IPS-15b (cell line): Measurements from ENCODE around the gene CNTNAP2.

ENCODE experiments used
- H3K27me3 ChIP-seq: one replicate; pipeline ENCODE4 v1.6.1; 2013; ENCODE audit warnings: low read length; ENCODE audit not compliant: control insufficient read depth, insufficient read depth
- H3K36me3 ChIP-seq: one replicate; pipeline ENCODE4 v1.6.1; 2013; ENCODE audit warnings: low read length; ENCODE audit not compliant: control insufficient read depth, insufficient read depth
- H3K4me1 ChIP-seq: one replicate; pipeline ENCODE4 v1.6.1; 2013; ENCODE audit warnings: mild to moderate bottlenecking, low read length; ENCODE audit not compliant: control insufficient read depth, insufficient read depth
- H3K4me3 ChIP-seq: one replicate; pipeline ENCODE4 v1.5.1; 2013; ENCODE audit warnings: low read depth, low read length
- H3K9ac ChIP-seq: one replicate; pipeline ENCODE4 v1.6.1; 2013; ENCODE audit warnings: low read depth, mild to moderate bottlenecking, low read length
- H3K9me3 ChIP-seq: one replicate; pipeline ENCODE4 v1.6.1; 2013; ENCODE audit warnings: mild to moderate bottlenecking, low read length; ENCODE audit not compliant: control insufficient read depth, insufficient read depth

The CNTNAP2 gene

DNA sequence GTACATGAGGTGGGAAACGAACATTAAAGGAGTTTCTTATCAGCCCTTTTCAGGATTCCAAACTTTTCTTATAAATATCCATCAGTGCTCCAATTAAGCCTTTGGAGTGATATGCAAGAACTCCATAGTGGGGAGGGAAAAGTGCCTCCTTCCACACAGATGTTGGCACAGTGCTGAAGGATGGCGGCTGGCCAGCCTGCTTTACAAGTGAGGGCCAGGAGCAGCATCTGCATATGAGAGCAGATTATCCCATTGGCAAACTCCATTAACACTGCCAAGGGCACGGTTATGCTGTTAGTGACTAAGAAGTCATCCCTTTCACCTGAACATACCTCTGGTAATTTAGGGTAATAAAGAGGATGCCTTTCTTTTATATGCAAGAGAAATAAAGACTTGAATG lies 543.1 kb downstream of the CNTNAP2 start:
- H3K9ac ChIP-seq = no peak overlapping the region
- no peaks in the 10 kb centered on the region for H3K27me3 ChIP-seq
- H3K36me3 ChIP-seq = no peaks in the 10 kb centered on the region
- no peaks in the 10 kb centered on the region for H3K4me1 ChIP-seq
- H3K4me3 ChIP-seq = no peak overlapping the region
- no peaks in the 10 kb centered on the region for H3K9me3 ChIP-seq

DNA sequence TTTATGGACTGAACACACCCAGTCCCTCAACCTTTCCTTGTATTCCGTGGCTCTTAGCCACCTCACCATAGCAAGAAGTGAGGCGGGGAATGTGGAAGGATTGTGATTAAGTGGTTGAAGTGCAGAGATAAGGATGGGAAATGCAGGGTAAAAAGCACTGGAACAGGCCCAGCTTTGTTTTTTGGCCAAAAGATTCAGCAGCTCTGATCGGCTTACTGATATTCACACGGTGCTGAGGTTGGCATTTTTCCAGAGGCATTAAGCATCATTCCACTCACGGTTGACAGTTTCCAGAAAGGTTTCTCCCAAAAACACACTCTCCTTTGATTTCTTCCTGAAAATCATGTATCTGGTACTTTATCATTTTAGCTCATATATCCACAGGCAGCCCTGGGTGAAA lies 544.2 kb downstream of the CNTNAP2 start:
- H3K9ac ChIP-seq = no peak overlapping the region
- no peaks in the 10 kb centered on the region for H3K9me3 ChIP-seq
- no peaks in the 10 kb centered on the region for H3K36me3 ChIP-seq
- H3K4me1 ChIP-seq = no peaks in the 10 kb centered on the region
- H3K4me3 ChIP-seq = no peak overlapping the region
- H3K27me3 ChIP-seq = no peaks in the 10 kb centered on the region

DNA sequence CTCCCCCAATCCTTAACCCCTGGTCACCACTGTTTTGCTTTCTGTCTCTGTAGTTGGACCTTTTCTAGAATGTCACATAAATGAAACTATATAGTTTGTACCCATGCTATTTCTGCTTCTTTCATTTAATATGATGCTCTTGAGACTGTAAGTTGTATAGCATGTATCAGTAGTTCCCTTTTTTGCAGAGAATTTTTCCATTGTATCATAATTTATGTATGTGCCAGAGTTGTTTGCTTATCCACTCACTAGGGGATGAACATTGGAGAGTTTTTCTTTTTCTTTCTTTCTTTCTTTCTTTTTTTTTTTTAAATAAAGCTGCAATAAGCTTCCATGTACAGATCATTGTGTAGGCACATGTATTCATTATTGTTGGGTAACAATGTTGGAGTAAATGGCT lies 544.8 kb downstream of the CNTNAP2 start:
- Histone ChIP-seq H3K36me3 (no peaks in the 10 kb centered on the region), H3K9me3 (no peaks in the 10 kb centered on the region), H3K27me3 (no peaks in the 10 kb centered on the region), H3K4me1 (no peaks in the 10 kb centered on the region), H3K9ac (no peak overlapping the region), H3K4me3 (no peak overlapping the region)

DNA sequence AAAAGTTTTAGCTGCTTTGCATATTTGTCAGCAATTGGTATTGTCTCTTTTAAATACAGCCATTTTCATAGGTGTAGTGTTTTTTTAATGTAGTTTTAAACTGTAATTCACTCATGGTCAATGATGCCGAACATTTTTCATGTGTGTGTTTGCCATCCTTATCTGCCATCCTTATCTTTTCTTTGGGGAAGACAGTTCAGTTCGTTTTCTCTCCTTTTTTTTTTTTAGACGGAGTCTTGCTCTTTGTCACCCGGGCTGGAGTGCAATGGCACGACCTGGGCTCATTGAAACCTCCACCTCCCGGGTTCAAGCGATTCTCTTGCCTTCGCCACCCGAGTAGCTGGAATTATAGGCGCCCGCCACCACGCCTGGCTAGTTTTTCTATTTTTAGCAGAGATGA lies 545.3 kb downstream of the CNTNAP2 start:
- Histone ChIP-seq H3K9me3 (no peaks in the 10 kb centered on the region), H3K27me3 (no peaks in the 10 kb centered on the region), H3K4me1 (no peaks in the 10 kb centered on the region), H3K9ac (no peak overlapping the region), H3K4me3 (no peak overlapping the region), H3K36me3 (no peaks in the 10 kb centered on the region)

DNA sequence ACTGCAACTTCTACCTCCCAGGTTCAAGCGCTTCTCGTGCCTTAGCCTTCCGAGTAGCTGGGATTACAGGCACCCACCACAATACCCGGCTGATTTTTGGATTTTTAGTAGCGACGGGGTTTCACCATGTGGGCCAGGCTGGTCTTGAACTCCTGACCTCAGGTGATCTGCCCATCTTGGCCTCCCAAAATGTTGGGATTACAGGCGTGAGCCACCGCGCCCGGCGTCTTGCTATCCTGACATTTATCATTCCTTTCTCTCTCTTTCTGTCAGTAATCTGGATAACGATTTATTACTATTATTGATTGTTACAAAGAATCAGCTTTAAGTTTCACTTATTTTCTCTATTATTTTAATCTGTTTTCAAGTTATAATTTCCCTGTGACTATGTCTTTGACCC lies 548.4 kb downstream of the CNTNAP2 start:
- Histone ChIP-seq H3K9ac (no peak overlapping the region), H3K4me3 (no peak overlapping the region), H3K9me3 (no peaks in the 10 kb centered on the region)

DNA sequence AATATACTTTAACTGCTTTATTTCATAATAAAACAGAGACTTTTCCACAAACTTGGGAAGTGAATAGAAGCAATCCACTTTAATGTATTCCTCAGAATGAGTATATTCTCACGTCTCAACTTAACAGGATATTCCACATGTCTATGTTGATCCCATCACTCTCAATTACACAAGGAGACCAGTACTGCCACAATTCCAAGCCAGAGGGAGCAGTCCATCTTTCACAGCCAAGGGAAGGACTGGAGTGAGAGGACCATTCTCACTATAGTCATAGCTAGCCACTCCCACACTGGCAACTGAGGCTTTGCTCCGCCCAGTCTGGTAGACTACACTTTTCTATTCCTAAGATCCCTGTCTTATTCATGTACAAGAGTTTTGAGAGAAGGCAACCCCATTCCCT lies 553.9 kb downstream of the CNTNAP2 start:
- no peaks in the 10 kb centered on the region for H3K9me3 ChIP-seq
- no peaks in the 10 kb centered on the region for H3K4me1 ChIP-seq
- H3K36me3 ChIP-seq = no peaks in the 10 kb centered on the region
- H3K27me3 ChIP-seq = no peaks in the 10 kb centered on the region
- no peak overlapping the region for H3K4me3 ChIP-seq
- H3K9ac ChIP-seq = no peak overlapping the region

More for the DNA sequence above, 548.4 kb downstream of the CNTNAP2 start:
- Histone ChIP-seq H3K36me3 (no peaks in the 10 kb centered on the region), H3K27me3 (no peaks in the 10 kb centered on the region), H3K4me1 (no peaks in the 10 kb centered on the region)

DNA sequence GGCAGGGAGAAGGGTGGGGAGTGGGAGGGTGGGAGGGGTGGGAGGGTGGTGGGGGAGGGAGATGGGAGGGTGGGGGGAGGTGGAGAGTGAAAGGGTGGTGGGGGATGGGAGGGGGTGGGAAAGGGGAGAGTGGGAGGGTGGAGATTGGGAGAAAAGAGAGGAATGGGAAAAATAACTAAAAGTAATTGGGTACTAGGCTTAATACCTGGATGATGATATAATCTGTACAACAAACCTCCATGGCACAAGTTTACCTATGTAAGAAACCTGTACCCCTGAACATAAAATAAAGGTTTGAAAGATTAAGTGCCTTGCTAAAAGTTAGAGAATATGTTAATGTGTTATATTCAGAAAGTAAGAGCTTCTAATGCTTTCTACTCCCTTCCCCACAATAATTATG lies 564.9 kb downstream of the CNTNAP2 start:
- Histone ChIP-seq H3K4me1 (no peaks in the 10 kb centered on the region), H3K4me3 (no peak overlapping the region), H3K9me3 (no peaks in the 10 kb centered on the region), H3K27me3 (no peaks in the 10 kb centered on the region), H3K36me3 (no peaks in the 10 kb centered on the region), H3K9ac (no peak overlapping the region)

DNA sequence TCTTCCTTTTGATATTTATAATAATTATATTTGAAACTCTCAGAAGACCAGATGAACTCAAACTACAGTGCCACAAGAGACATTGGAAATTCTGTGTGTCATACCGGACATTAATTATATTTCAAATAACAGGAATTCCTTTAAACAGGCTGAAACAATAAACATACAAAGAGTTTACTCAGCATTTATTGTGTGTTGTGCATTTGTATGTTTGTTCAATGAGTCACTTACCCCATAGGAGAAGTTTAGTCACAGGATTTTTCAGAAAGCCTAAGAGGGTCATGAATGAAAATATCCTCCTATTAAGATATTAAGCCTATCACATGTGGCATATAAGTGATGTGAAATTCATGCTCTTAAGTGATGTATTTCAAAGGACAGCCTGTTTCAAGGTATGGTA lies 566.8 kb downstream of the CNTNAP2 start:
- Histone ChIP-seq H3K4me1 (no peaks in the 10 kb centered on the region), H3K9ac (no peak overlapping the region), H3K9me3 (no peaks in the 10 kb centered on the region), H3K27me3 (no peaks in the 10 kb centered on the region), H3K4me3 (no peak overlapping the region), H3K36me3 (no peaks in the 10 kb centered on the region)

DNA sequence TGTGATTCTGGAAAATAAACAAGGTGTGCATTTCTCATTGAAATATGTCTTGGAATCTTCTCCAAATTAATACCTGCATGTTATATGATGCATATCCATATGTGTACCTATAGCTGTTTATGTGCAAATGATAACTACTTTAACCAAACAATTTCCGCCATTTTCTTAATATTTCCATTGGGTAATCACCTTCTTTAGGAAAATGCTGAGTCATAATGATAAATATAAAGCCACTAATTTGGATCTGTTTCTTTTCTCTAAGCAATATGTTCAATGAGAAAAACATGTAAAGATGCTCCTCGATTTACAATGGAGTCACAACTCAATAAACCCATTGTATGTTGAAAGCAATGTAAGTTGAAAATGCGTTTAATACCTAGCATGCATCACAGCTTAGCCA lies 574.4 kb downstream of the CNTNAP2 start:
- no peaks in the 10 kb centered on the region for H3K27me3 ChIP-seq
- no peak overlapping the region for H3K9ac ChIP-seq
- H3K9me3 ChIP-seq = no peaks in the 10 kb centered on the region
- no peaks in the 10 kb centered on the region for H3K36me3 ChIP-seq
- no peaks in the 10 kb centered on the region for H3K4me1 ChIP-seq
- no peak overlapping the region for H3K4me3 ChIP-seq

DNA sequence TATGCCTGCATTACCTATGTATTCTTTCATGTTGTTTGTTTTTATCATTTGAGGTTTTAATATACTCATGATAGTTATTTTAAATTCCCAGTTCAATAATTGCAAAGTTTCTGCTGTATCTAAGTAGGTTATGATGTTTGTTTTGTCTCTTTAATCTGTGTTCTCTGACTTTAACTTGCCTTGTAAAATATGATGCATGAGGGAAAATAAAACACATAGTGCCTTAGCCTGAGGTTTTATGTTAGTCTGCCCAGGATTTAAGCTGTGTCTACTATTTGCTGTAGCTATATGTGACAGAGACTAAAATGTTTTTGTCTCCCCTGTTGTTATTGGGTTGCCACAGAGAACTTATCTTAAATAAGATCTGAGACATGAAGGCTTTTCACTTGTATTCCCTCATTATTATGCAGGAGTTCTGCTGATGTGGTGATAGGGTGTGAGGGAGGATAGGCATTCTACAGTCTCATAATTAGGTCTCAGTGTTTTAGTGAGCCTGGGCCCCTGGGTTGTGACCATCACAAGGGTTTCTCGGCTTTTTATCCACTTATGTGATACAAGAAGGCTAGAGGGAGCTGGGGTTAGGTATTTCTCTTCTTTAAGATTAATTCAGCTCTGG lies 582.5 kb downstream of the CNTNAP2 start:
- H3K36me3 ChIP-seq = no peaks in the 10 kb centered on the region
- H3K4me3 ChIP-seq = no peak overlapping the region
- no peaks in the 10 kb centered on the region for H3K4me1 ChIP-seq
- H3K9ac ChIP-seq = no peak overlapping the region
- no peaks in the 10 kb centered on the region for H3K9me3 ChIP-seq
- no peaks in the 10 kb centered on the region for H3K27me3 ChIP-seq

DNA sequence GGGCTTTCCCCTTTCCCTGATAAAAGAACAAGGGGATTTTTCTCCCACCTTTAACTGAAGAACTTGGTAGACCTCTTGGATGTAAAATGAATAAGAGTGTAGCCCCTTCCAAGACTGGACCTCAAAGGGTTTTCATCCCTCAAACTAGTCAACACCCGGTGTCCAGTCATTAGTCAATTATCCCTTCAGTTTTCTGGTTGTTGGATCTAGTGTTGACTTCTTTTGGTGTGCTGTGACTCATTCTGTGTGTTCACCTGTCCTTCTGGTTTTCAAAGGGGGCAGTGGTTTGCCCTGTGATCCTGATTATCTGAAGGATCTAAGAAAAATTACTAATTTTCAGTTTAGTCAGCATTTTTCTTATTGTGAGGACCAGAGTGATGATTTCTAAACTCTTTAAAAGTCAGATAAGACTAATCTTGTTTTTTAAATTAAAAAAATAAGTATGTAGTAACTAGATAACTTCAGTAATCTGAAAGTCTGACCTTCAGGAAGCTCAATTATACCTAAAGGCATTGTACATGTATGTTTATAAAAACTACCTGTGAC lies 583.5 kb downstream of the CNTNAP2 start:
- no peaks in the 10 kb centered on the region for H3K9me3 ChIP-seq
- no peaks in the 10 kb centered on the region for H3K27me3 ChIP-seq
- H3K4me3 ChIP-seq = no peak overlapping the region
- H3K36me3 ChIP-seq = no peaks in the 10 kb centered on the region
- H3K9ac ChIP-seq = no peak overlapping the region
- H3K4me1 ChIP-seq = no peaks in the 10 kb centered on the region

DNA sequence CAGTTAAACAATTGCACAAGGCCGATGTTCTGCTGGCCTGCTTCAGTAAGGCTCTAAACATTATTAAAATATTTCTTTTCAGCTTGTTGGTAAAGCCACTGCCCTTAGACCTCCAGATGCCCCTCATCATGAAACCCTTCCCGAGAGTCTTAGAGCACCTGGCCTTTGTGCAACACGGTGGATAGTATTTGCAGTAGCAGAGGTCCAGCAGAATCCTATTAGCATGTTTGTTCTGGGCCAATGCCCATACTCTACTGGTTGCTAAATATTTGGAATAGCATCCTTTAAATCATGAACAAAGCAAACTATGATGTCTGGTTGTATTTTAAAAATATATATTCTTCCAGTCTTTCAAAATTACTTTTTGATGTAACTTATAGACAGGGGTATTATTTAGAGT lies 584.6 kb downstream of the CNTNAP2 start:
- Histone ChIP-seq H3K9ac (no peak overlapping the region), H3K27me3 (no peaks in the 10 kb centered on the region), H3K36me3 (no peaks in the 10 kb centered on the region), H3K9me3 (no peaks in the 10 kb centered on the region), H3K4me3 (no peak overlapping the region), H3K4me1 (no peaks in the 10 kb centered on the region)
